K562 (cell line): ENCODE measurements around the gene SCN1B. TPM values are rescaled to one million over a fixed set of nuclear protein-coding genes. Genes with fewer than 3 reads are reported as not detected.

Experiments used
- ATAC-seq: fragments of 200-7000 bp; cut with Tn5 transposase; 3 replicates; pipeline ENCODE4 v1.9.1; 2020; ENCODE audit warnings: moderate library complexity
- BruUV-seq: library from RNA; stranded (reverse); fragments of 400-500 nt; replicated peaks from 2 replicates; lab custom pipeline; 2021; lab: Mats Ljungman, UMichigan
- CTCF ChIA-PET: fragments of 300-600 bp; formaldehyde crosslinking; extraction: SDS; loops from one replicate; lab custom pipeline; 2021; ENCODE audit warnings: low intra/inter-chr PET ratio; lab: Yijun Ruan, JAX
- POLR2A ChIA-PET: fragments of 300-600, 350-650 bp; sonication (Branson Sonifier 250); formaldehyde crosslinking; extraction: SDS; loops from one replicate; lab custom pipeline; 2021; ENCODE audit warnings: antibody characterized with exemption, inconsistent platforms; lab: Yijun Ruan, JAX
- DNase-seq, 4 experiments: peaks; one replicate each; pipeline versions ENCODE4 v3.0.0 to v3.0.0-alpha.2; 2011 to 2018; ENCODE audit warnings: low spot score in 3 of 4, mixed read lengths in 3 of 4; ENCODE audit errors: extremely low read depth in 1 of 4
- FAIRE-seq: peaks from 2 replicates; lab custom pipeline; 2011; peaks lifted over from hg19 to GRCh38; lab: Jason Lieb, UNC
- H2AFZ ChIP-seq: 2 replicates; pipeline ENCODE4 v1.6.0; 2011; ENCODE audit warnings: low read depth, low read length, control low read depth, inconsistent platforms
- H3K27ac ChIP-seq: fragments of 200-600 bp; 3 replicates; pipeline ENCODE4 v1.8.0; 2011; ENCODE audit warnings: low read depth, mild to moderate bottlenecking, control low read depth, inconsistent platforms, low read length, moderate library complexity, mixed read lengths; ENCODE audit errors: extremely low read depth
- H3K27me3 ChIP-seq, 2 experiments: fragments of 300-600 bp in 1 of 2; 2 replicates in 1 of 2; 3 replicates in 1 of 2; pipeline versions ENCODE4 v1.6.0 to v1.8.0; 2011; ENCODE audit warnings: inconsistent platforms in 2 of 2, low read length in 2 of 2, mild to moderate bottlenecking in 1 of 2, mixed read lengths in 1 of 2, moderate library complexity in 1 of 2; ENCODE audit not compliant: control insufficient read depth in 2 of 2, insufficient read depth in 2 of 2
- H3K36me3 ChIP-seq: fragments of 300-600 bp; 3 replicates; pipeline ENCODE4 v1.8.0; 2011; ENCODE audit warnings: mild to moderate bottlenecking, low read length, inconsistent platforms; ENCODE audit not compliant: control insufficient read depth, insufficient read depth
- H3K4me1 ChIP-seq, 2 experiments: fragments of 200-600 bp in 1 of 2; replicated peaks in 1 of 2; 2 replicates in 1 of 2; 3 replicates in 1 of 2; pipeline versions ENCODE4 v1.5.1 to v1.8.0; 2011; ENCODE audit warnings: inconsistent platforms in 2 of 2, low read length in 2 of 2, mild to moderate bottlenecking in 1 of 2, mixed read lengths in 1 of 2, moderate library complexity in 1 of 2; ENCODE audit not compliant: control insufficient read depth in 2 of 2, insufficient read depth in 2 of 2
- H3K4me2 ChIP-seq: 2 replicates; pipeline ENCODE4 v1.6.1; 2011; ENCODE audit warnings: low read length, control low read depth, inconsistent platforms, mixed read lengths; ENCODE audit not compliant: insufficient read depth
- H3K4me3 ChIP-seq: fragments of 200-600 bp; sonication (generic), shearing (Covaris generic); 2 replicates; pipeline ENCODE4 v1.5.1; 2016; ENCODE audit warnings: control low read depth, inconsistent platforms
- H3K79me2 ChIP-seq: fragments of 200-600 bp; 3 replicates; pipeline ENCODE4 v1.8.0; 2011; ENCODE audit warnings: low read length, inconsistent platforms; ENCODE audit not compliant: control insufficient read depth, insufficient read depth
- H3K9ac ChIP-seq, 2 experiments: 2 replicates each; pipeline versions ENCODE4 v1.6.0 to v1.6.1; 2011; ENCODE audit warnings: low read depth in 2 of 2, low read length in 2 of 2, control low read depth in 1 of 2, inconsistent platforms in 1 of 2, mild to moderate bottlenecking in 1 of 2, mixed read lengths in 1 of 2; ENCODE audit not compliant: insufficient read depth in 1 of 2
- H3K9me1 ChIP-seq: one replicate; pipeline ENCODE4 v1.6.0; 2011; ENCODE audit warnings: inconsistent platforms, mild to moderate bottlenecking, low read length, moderate library complexity; ENCODE audit not compliant: control insufficient read depth, insufficient read depth
- H3K9me3 ChIP-seq: replicated peaks from 2 replicates; pipeline ENCODE4 v1.5.1; 2011; ENCODE audit warnings: low read depth, low read length, inconsistent platforms; ENCODE audit not compliant: control insufficient read depth, insufficient read depth
- H4K20me1 ChIP-seq: replicated peaks from 2 replicates; pipeline ENCODE4 v1.6.1; 2011; ENCODE audit warnings: low read length, inconsistent platforms, mixed read lengths; ENCODE audit not compliant: control insufficient read depth, insufficient read depth
- GABPB1 ChIP-seq: sonication (generic); formaldehyde crosslinking; IDR thresholded peaks from 2 replicates; pipeline ENCODE4 v1.8.0; 2022; ENCODE audit warnings: mild to moderate bottlenecking, missing genetic modification reagents
- HNRNPH1 ChIP-seq: fragments of 200-400 bp; formaldehyde crosslinking; optimal IDR thresholded peaks from 2 replicates; pipeline ENCODE3; 2017; ENCODE audit warnings: low read depth, mild to moderate bottlenecking, low read length, moderate library complexity
- ID3 ChIP-seq, 2 experiments: fragments of 250-450 bp in 1 of 2; fragments of 450-650 bp in 1 of 2; sonication (Bioruptor Pico) in 1 of 2; IDR thresholded peaks; 2 replicates each; pipeline versions ENCODE4 v1.6.1 to v1.8.0; 2016 to 2021; ENCODE audit warnings: mild to moderate bottlenecking in 2 of 2, moderate library complexity in 2 of 2, missing compliant biosample characterization in 1 of 2, missing genetic modification characterization in 1 of 2
- NCOA4 ChIP-seq: fragments of 450-650 bp; IDR thresholded peaks from 2 replicates; pipeline ENCODE4 v1.6.1; 2018; ENCODE audit warnings: mild to moderate bottlenecking; ENCODE audit not compliant: partially characterized antibody
- RBFOX2 ChIP-seq: fragments of 200-400 bp; formaldehyde crosslinking; IDR thresholded peaks from 2 replicates; pipeline ENCODE4 v1.6.1; 2017; ENCODE audit warnings: low read depth, mild to moderate bottlenecking, low read length, moderate library complexity
- TCF7 ChIP-seq: sonication (generic); IDR thresholded peaks from 2 replicates; pipeline ENCODE4 v1.6.1; 2016; ENCODE audit warnings: antibody characterized with exemption, borderline replicate concordance
- THRAP3 ChIP-seq: fragments of 450-650 bp; IDR thresholded peaks from 2 replicates; pipeline ENCODE4 v1.6.1; 2016; ENCODE audit warnings: mild to moderate bottlenecking, inconsistent platforms, borderline replicate concordance
- ZNF507 ChIP-seq: conservative IDR thresholded peaks from 2 replicates; pipeline ENCODE4 v1.6.1; 2017; ENCODE audit warnings: missing genetic modification characterization, missing compliant biosample characterization
- WGBS: fragments of 100-300 bp; shearing (Covaris generic); methylation state at CpG from one replicate; pipeline ENCODE4 v1.1.6; 2016; ENCODE audit warnings: low coverage, mixed read lengths; ENCODE audit not compliant: insufficient coverage; ENCODE audit errors: missing lambda C conversion rate; 5-methylcytosine and 5-hydroxymethylcytosine counted together
- in situ Hi-C: fragments of 300-500 bp; cut with MboI; formaldehyde crosslinking; loops from 4 replicates; pipeline ENCODE4 v1.15.0; 2018; ENCODE audit warnings: inconsistent platforms, mixed read lengths
- intact Hi-C: fragments of 100-400 bp; cut with micrococcal nuclease; formaldehyde crosslinking; loops from 2 replicates; pipeline ENCODE4 v1.14.2; 2022
- polyA plus RNA-seq, 8 experiments: library from polyadenylated mRNA; depleted of rRNA in 4 of 8; stranded (reverse) in 5 of 8; unstranded in 3 of 8; fragments of >200 nt; fragmentation: Nextera tagmentation in 2 of 8; fragmentation: Illumina TruSeq in 1 of 8; extraction: Ambion mirVana in 2 of 8; extraction: Trizol in 1 of 8; gene quantifications; 2 replicates each; pipeline versions ENCODE4 v1.2.1 to v1.2.3, GENCODE V29; 2011 to 2014; ENCODE audit warnings: inconsistent platforms in 1 of 8, missing spikeins in 1 of 8
- total RNA-seq, 7 experiments: library from RNA; depleted of rRNA in 6 of 7; stranded (reverse); fragments of >200 nt in 6 of 7; fragmentation: Illumina TruSeq in 2 of 7; extraction: Trizol in 2 of 7; gene quantifications; 2 replicates each; pipeline versions ENCODE4 v1.2.1 to v1.2.3, GENCODE V29; 2011 to 2021; ENCODE audit warnings: low replicate concordance in 1 of 7

The SCN1B gene
- total and polyA plus RNA-seq, 9 of the 15 experiments (the other 6 are each of a cell fraction or from before 2014, with no cell fraction given), result 0.03 to 2.5 (median 0.91) TPM

- BruUV-seq, result no TSS peak
- Histone ChIP-seq H2AFZ (no peak overlapping the region), H4K20me1 (no peaks in the 10 kb centered on the region), H3K9me1 (no peaks in the 10 kb centered on the region)
- intact Hi-C loops, result no loop called here
- ATAC-seq (no peak), FAIRE-seq (no peak)
- CTCF ChIA-PET, result interaction anchor here (0.6 kb wide), 1 partner anchor 538 kb away, joined by 3 read pairs; no protein-coding TSS in a partner anchor
- 0% methylated on average over 4 of the region's 6 CpGs for WGBS
- no peak for TF ChIP-seq ZNF507
- no peak for TF ChIP-seq TCF7
- no peak for TF ChIP-seq NCOA4
- no peak for TF ChIP-seq RBFOX2
- no peak for TF ChIP-seq GABPB1 (CRISPR knock-in tag)
- no peak for TF ChIP-seq THRAP3
- TF ChIP-seq ID3 (CRISPR knock-in tag; IDR thresholded peaks at IDR 0.05), result no peak
- TF ChIP-seq ID3 (tag; IDR thresholded peaks at IDR 0.05), result no peak
- no peak for TF ChIP-seq HNRNPH1
- TF ChIP-seq, all 486 proteins: peak for 0
- no peak for DNase-seq
- in situ Hi-C loops, result no loop called here
- POLR2A ChIA-PET, result no interaction called here
- no peak overlapping the region for H3K4me2 ChIP-seq
- no peak overlapping the region for H3K27ac ChIP-seq
- H3K4me3 ChIP-seq, result no peak overlapping the region
- H3K27me3 ChIP-seq, result peaks cover 37 to 75% of the 10 kb centered on the region in 2 experiments; a peak in 4 of 5 replicates
- H3K4me1 ChIP-seq, result peaks cover 0 to 32% of the 10 kb centered on the region in 2 experiments; a peak in 2 of 5 replicates
- no peaks in the 10 kb centered on the region for H3K79me2 ChIP-seq
- no peaks in the 10 kb centered on the region for H3K36me3 ChIP-seq
- H3K9ac ChIP-seq, result no peak overlapping the region
- H3K9me3 ChIP-seq, result no peaks in the 10 kb centered on the region
Measured at GRCh38 chr19:35076026-35076370, 45.7 kb downstream of the SCN1B start.
